ENCODE data around the gene GRIN3B. TPM values are rescaled to one million over a fixed set of nuclear protein-coding genes. Genes with fewer than 3 reads are reported as not detected.

The GRIN3B gene
- total RNA-seq, 1 donor from 2014 or later = not detected

DNA sequence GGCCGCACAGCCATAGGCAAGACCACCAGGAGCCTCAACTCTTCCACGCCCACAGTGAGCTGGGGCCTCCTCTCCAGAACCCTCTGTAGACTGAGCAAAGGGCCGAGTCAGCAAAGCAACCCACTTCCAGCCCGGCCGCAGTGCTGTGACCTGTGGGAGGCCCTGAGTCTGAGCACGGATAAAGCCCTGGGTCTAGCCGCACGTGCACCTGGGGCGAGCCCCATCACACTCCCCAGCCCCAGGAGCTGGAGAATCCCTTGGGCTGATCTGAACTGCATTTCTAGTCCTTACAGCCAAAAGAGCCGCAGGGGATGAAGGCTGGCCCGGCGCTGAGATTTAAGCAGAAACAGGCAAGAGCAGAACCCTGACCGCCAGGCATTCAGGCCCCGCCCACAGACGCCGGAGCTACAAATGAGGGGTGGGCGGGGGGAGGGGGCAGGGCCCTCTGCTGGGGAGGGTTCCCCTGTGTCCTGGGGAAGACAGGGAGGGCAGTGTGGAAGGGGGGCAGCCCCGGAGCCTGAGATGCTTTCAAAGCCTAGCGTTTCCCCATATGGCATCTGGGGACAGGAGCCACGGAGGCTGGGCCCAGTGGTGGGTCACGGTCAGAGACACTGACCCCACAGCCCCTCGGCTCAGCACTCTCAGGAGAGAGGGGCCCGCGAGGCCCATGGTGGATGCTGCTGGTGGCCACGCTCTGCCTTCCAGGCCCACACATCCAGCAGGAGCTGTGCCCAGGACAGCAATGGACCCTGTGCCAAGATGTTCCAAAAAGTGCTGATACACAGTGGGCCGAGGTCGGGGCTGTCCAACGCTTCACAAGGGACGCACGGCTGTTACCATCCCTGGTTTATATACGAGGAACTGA is 15.8 kb downstream of the GRIN3B start:
- H3K27me3 ChIP-seq = no peaks in the 10 kb centered on the region
- peaks cover 30 to 39% of the 10 kb centered on the region in 2 donors for H3K4me1 ChIP-seq
- H3K36me3 ChIP-seq = peaks cover 39 to 40% of the 10 kb centered on the region in 2 donors
- H3K27ac ChIP-seq = no peak overlapping the region
- no peaks in the 10 kb centered on the region for H3K9me3 ChIP-seq
- H3K4me3 ChIP-seq = peak overlapping the region in 1 of 2 donors; percentile 10
- DNase-seq (ENCODE audit: low spot score in 2 of 2) = no peak
- TF ChIP-seq, protein P1, sequence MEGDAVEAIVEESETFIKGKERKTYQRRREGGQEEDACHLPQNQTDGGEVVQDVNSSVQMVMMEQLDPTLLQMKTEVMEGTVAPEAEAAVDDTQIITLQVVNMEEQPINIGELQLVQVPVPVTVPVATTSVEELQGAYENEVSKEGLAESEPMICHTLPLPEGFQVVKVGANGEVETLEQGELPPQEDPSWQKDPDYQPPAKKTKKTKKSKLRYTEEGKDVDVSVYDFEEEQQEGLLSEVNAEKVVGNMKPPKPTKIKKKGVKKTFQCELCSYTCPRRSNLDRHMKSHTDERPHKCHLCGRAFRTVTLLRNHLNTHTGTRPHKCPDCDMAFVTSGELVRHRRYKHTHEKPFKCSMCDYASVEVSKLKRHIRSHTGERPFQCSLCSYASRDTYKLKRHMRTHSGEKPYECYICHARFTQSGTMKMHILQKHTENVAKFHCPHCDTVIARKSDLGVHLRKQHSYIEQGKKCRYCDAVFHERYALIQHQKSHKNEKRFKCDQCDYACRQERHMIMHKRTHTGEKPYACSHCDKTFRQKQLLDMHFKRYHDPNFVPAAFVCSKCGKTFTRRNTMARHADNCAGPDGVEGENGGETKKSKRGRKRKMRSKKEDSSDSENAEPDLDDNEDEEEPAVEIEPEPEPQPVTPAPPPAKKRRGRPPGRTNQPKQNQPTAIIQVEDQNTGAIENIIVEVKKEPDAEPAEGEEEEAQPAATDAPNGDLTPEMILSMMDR (IDR thresholded peaks at IDR 0.05) = no peak
- intact Hi-C loops (cut with DNase I) = no loop called here

DNA sequence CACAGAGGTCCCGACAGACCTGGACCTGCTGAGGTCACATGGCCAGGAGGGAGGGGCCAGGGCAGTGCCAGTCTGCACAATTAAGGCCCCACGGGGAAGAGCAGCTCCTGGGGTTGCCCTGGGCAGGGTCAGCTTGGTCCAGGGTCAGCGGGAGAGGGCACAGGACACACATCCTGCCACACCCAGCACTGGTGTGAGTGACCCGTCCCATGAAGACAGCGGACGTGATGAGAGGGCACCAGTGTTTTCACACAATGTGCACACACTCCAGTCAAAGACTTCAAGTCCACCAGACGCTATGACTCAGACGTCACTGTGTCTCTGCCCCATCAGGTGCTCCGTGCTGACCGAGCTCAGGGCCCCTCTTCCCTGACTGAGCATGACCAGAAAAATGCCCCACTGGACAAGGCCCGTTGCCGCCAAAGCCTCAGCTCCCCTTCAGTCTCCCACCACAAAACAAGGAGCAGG is 16.5 kb downstream of the GRIN3B start:
- H3K4me3 ChIP-seq = peak overlapping the region in 1 of 2 donors; percentile 10
- H3K9me3 ChIP-seq = no peaks in the 10 kb centered on the region
- no peak for DNase-seq (ENCODE audit: low spot score in 2 of 2)
- H3K36me3 ChIP-seq = peaks cover 32 to 33% of the 10 kb centered on the region in 2 donors
- no peaks in the 10 kb centered on the region for H3K27me3 ChIP-seq
- no peak overlapping the region for H3K27ac ChIP-seq
- peaks cover 30 to 39% of the 10 kb centered on the region in 2 donors for H3K4me1 ChIP-seq
- intact Hi-C loops (cut with DNase I) = no loop called here
- TF ChIP-seq, protein P1 (IDR thresholded peaks at IDR 0.05) = no peak

DNA sequence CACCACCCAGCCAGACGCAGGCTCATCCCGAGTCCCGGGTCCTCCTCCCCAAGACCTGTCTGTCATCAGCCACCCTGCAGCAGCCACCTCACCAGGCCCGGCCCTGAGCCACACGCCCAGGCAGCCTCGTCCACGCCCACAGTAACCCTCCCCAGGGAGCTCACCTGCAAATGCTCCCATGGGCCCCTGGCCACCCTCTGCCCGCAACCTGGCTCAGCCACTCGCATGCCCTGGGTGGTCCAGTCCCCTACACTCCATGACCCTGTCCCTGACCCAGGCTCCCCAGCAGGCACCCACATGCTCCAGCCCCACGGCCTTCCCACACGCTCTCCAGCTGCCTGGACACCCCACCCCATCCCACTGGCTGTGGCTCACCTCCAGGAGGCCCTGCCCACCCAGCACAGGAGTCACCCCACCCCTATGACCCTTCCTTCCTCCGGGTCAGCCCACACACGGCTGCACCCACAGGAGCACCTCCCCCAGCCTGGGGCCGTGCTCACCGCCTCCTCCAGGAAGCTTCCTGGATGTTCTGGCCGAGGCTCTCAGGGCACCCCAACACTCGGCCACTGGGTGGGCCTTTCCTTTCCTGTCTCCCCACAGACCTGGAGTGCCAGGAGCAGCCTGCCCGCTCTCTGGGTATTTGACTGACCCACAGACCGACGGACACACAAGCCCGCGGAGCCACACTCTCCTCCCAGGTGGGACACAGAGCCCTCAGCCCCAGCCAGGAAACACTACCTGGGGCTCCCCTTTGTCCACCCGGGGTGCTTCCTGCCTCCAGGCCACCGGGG is 17.1 kb downstream of the GRIN3B start:
- Histone ChIP-seq H3K36me3 (peaks cover 26 to 27% of the 10 kb centered on the region in 2 donors), H3K27ac (no peak overlapping the region), H3K27me3 (no peaks in the 10 kb centered on the region), H3K4me3 (peak overlapping the region in 1 of 2 donors; percentile 7), H3K9me3 (no peaks in the 10 kb centered on the region), H3K4me1 (peaks cover 35 to 45% of the 10 kb centered on the region in 2 donors)
- intact Hi-C loops (cut with DNase I) = no loop called here
- TF ChIP-seq, protein P1 (IDR thresholded peaks at IDR 0.05) = no peak
- DNase-seq (ENCODE audit: low spot score in 2 of 2) = no peak

DNA sequence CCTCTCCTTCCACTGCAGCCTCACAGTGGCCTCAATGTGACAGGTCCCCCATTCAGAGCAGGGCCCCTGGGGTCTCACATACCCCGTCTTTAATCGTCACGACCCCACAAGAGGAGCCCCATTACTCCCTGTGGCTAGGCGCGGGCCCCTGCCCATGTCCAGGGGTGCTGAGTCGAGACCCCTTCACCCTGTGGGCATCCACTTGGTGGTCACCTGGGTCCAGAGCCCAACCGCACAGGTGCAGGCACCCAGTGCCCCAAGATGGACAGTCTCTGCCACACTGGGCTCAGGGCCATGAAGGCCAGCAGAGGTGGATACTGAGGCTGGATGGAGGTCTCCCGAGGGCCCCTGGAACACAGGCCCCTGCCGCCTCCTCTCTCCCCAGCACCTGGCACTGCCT is 17.7 kb downstream of the GRIN3B start:
- intact Hi-C loops (cut with DNase I) = no loop called here
- Histone ChIP-seq H3K36me3 (peaks cover 20 to 21% of the 10 kb centered on the region in 2 donors), H3K4me3 (peak overlapping the region in 1 of 2 donors; percentile 7), H3K27me3 (no peaks in the 10 kb centered on the region), H3K4me1 (peaks cover 35 to 49% of the 10 kb centered on the region in 2 donors), H3K9me3 (no peaks in the 10 kb centered on the region), H3K27ac (no peak overlapping the region)
- TF ChIP-seq, protein P1 (IDR thresholded peaks at IDR 0.05) = no peak
- DNase-seq (ENCODE audit: low spot score in 2 of 2) = no peak

DNA sequence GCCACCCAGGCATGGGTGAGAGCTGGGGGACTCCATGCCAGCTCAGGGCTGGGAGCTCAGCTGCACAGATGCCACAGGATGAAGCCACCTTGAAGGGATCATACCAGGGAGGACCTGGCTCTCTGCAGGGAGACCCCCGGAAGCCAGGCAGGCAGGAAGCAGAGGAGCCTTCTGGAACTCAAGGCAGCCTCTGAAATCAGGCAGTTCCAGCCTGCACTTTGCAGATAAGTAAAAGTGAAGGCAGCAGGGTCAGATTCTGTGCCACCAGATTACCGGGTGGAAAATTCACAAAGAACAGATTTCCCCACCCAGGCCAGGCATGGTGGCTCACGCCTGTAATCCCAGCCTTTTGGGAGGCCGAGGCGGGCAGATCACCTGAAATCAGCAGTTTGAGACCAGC is 18.2 kb downstream of the GRIN3B start:
- DNase-seq (ENCODE audit: low spot score in 2 of 2) = no peak
- Histone ChIP-seq H3K27ac (no peak overlapping the region), H3K9me3 (no peaks in the 10 kb centered on the region), H3K4me1 (peaks cover 39 to 54% of the 10 kb centered on the region in 2 donors), H3K36me3 (peaks cover 15 to 16% of the 10 kb centered on the region in 2 donors), H3K27me3 (no peaks in the 10 kb centered on the region), H3K4me3 (peak overlapping the region in 1 of 2 donors; percentile 93)
- TF ChIP-seq, protein P1 (IDR thresholded peaks at IDR 0.05) = no peak
- intact Hi-C loops (cut with DNase I) = no loop called here

Measured in ascending aorta (tissue), 2 donors.